Measurements from ENCODE around the gene CCNT1. TPM values are rescaled to one million over a fixed set of nuclear protein-coding genes. Genes with fewer than 3 reads are reported as not detected.

CCNT1 gene
- total RNA-seq: 19.8 and 28.3 TPM in 2 replicates

DNA sequence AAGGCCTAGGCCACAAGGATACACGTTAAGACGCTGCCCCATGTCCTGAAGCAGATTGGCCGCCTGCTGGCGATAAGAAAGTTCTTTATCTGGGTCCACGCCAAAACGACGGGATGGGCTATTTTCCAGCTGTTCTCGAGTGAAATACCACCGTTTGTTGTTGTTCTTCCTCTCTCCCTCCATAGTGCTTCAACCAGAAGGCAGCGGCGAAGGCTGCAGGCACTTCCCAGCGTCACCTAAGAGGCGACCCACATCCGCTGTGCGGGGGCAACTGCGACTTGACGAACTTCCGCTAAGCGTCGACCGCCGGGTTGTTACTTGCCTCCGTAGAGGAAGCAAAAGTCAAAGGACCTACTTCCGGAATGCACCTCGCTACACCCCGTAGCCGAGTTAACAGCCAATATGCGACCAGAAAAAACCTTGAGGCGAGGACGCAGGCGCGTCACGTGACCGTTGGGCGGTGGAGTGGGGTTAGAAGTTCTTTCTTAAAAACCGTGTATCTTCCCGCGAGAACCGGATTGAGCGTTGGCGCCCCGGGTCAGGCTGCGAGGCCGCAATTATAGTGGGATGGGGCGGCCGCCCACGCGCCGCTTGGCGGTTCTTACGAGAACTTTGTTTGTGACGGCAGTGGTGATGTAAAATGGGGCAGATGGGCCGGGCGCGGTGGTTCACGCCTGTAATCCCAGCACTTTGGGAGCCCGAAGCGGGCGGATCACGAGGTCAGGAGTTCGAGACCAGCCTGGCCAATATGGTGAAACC, at the start of gene CCNT1:
CCNT1 (minus strand) TSS at position 215 of the 759 bp plus-strand sequence; CDS start at position 183, 32 bp downstream.

DNA sequence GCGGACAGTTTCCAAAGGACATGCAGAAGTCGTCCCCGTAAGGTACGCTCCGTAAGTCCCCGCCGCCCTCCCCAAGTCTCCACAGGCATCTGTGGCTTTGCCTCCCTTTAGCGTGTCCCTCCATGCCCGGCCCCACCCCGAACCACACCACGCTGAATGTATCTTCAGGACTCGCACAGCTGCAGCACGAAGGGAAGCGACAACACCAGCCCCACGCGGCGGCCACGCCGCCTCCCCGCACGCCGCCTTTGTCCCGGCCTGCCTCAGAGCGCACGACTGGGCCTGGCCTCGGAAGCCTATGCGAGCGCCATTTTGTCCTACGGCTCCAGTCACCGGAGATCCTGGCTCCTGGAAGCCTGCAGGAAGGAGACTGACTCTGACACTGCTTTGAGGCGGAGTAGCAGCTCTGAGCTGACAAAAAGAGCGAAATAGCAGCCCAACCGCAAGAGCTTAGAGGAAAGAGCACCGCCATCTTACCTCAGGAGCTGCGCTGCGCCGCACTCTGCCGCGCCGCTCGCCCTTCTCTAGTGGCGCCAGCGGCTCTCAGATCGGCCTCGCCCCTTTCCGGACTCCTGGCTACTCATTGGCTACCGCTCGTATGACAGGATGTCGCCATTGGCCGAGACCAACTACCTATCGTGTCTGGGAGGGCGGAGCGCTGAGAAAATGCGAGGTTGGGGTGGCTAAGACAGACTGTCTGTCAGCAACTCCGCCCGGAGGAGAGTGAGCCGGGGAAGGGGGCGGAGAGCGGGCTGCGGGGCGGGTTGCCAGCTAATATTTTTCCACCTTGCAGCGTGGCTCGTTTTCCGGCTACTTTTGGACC, 34.6 kb downstream of the CCNT1 start, which contains the start of gene KANSL2:
KANSL2 (minus strand) TSS at position 529 of the 823 bp plus-strand sequence. CDS start 606 bp downstream, outside the sequence.

Other genes starting within 250 kb of the CCNT1 start
- gene ANP32D, start 244.1 kb downstream of the CCNT1 start, total RNA-seq: not detected in 2 replicates
- gene C12orf54, start 234.2 kb downstream of the CCNT1 start, total RNA-seq: not detected in 2 replicates
- gene OR8S1, start 191.1 kb downstream of the CCNT1 start, total RNA-seq: not detected in 2 replicates
- gene LALBA, start 146.7 kb downstream of the CCNT1 start, total RNA-seq: not detected in 2 replicates
- gene KANSL2, start 34.5 kb downstream of the CCNT1 start, total RNA-seq: 54.0 and 54.6 TPM in 2 replicates
- gene ADCY6, start 72.4 kb upstream of the CCNT1 start, total RNA-seq: 27.8 and 33.5 TPM in 2 replicates
- 14.1 and 15.3 TPM in 2 replicates for gene CACNB3, start 101.8 kb upstream of the CCNT1 start, total RNA-seq
- 78.0 and 112 TPM in 2 replicates for gene DDX23, start 135.5 kb upstream of the CCNT1 start, total RNA-seq
- 1.6 and 2.1 TPM in 2 replicates for gene RND1, start 149.2 kb upstream of the CCNT1 start, total RNA-seq
- 18.4 and 21.4 TPM in 2 replicates for gene FKBP11, start 208.8 kb upstream of the CCNT1 start, total RNA-seq
- 37.4 and 42.2 TPM in 2 replicates for gene ARF3, start 240.8 kb upstream of the CCNT1 start, total RNA-seq

All from epithelial cell of umbilical artery (primary cell).